ENCODE measurements around the gene C16orf96.

The C16orf96 gene

DNA sequence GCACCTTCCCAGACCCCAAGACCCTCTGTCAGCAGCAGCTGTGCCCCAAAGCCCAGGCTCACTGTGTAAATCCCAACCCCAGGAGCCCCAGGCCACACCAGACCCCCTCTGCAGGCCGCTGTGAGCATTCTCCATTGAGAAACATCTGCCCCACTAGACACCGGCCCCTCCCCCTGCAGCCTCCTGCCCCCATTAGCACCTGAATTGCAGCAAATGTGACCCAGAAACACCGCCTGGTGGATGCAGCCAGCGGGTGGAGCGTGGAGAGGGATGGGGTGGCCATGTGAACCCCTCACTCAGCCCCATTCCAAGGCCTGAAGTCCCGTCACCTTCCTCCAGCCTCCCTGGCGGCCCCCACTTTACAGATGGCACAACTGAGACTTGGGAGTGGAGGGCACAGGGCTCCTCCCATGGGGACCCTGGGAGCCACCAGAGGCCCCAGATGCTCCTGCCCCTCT, 56.4 kb downstream of the C16orf96 start:
- TF ChIP-seq CTCF (IDR thresholded peaks at IDR 0.05; ENCODE audit: low read length) (peak; percentile 28), EZH2 (IDR thresholded peaks at IDR 0.05; ENCODE audit: borderline replicate concordance, low read length) (no peak)
- H3K4me3 ChIP-seq (ENCODE audit: low read depth, low read length, poor library complexity, severe bottlenecking), result no peak overlapping the region

DNA sequence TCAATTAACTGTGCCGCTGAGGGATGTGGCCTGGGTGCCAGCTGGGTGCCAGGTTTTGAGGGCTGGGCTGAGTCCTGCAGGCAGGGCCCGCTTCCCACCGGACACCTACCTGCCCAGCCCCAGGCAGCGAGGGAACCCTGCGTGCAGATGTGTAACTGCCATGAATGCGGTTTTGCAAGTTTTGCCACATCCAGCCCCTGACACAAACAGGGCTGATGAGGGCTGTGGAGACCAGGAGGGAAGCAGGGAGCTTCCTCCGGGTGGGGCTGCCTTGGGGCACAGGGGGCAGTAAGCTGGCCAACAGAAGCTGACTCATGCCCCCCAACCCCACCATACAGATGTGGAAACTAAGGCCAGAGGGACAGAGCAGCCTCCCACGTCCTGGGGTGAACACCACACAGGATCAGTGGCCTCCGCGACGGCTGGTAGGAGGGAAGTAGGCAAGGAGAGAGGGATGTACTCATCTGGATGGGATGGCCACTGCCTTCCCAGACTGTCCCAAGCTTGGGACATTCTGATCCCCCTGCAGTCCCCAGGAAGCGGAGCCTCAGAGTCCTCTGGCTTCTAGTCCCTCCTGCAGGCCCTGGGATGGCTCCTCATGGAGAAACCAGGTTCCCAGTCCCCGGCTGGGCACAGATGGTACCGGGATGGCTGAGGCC, 57.0 kb downstream of the C16orf96 start:
- peak overlapping the region; percentile 91 for H3K4me2 ChIP-seq (ENCODE audit: low read length)
- H3F3A ChIP-seq (ENCODE audit: insufficient read depth, low read length), result no peaks in the 10 kb centered on the region
- no peaks in the 10 kb centered on the region for H3K9me2 ChIP-seq (ENCODE audit: low read depth, low read length)
- H3K4me3 ChIP-seq (ENCODE audit: low read depth, low read length, poor library complexity, severe bottlenecking), result peak overlapping the region; percentile 80
- TF ChIP-seq CTCF (IDR thresholded peaks at IDR 0.05; ENCODE audit: low read length), result no peak
- no peaks in the 10 kb centered on the region for H3K27me3 ChIP-seq (ENCODE audit: insufficient read depth, low read length)
- H3K36me3 ChIP-seq (ENCODE audit: insufficient read depth, low read length), result peaks cover 12% of the 10 kb centered on the region
- no peaks in the 10 kb centered on the region for H3K9me3 ChIP-seq (ENCODE audit: low read length)
- no peaks in the 10 kb centered on the region for H3K79me2 ChIP-seq (ENCODE audit: insufficient read depth, low read length)
- no peak overlapping the region for H2AFZ ChIP-seq (ENCODE audit: low read length)
- no peak overlapping the region for H3K27ac ChIP-seq (ENCODE audit: low read depth, low read length, poor library complexity, severe bottlenecking)
- H3K4me1 ChIP-seq (ENCODE audit: insufficient read depth, low read length, severe bottlenecking), result peaks cover 39% of the 10 kb centered on the region
- no peaks in the 10 kb centered on the region for H4K20me1 ChIP-seq (ENCODE audit: insufficient read depth, low read length)
- peak overlapping the region; percentile 88; the same call in 1 of the 2 replicates for H3K9ac ChIP-seq (ENCODE audit: low read length)

More for the DNA sequence above, 56.4 kb downstream of the C16orf96 start:
- no peak overlapping the region for H3K27ac ChIP-seq (ENCODE audit: low read depth, low read length, poor library complexity, severe bottlenecking)
- H4K20me1 ChIP-seq (ENCODE audit: insufficient read depth, low read length), result no peaks in the 10 kb centered on the region
- no peaks in the 10 kb centered on the region for H3K9me2 ChIP-seq (ENCODE audit: low read depth, low read length)
- peaks cover 35% of the 10 kb centered on the region for H3K4me1 ChIP-seq (ENCODE audit: insufficient read depth, low read length, severe bottlenecking)
- H3K79me2 ChIP-seq (ENCODE audit: insufficient read depth, low read length), result no peaks in the 10 kb centered on the region
- H3K27me3 ChIP-seq (ENCODE audit: insufficient read depth, low read length), result no peaks in the 10 kb centered on the region
- peak overlapping the region; percentile 91 for H3K4me2 ChIP-seq (ENCODE audit: low read length)
- H2AFZ ChIP-seq (ENCODE audit: low read length), result no peak overlapping the region
- H3K9ac ChIP-seq (ENCODE audit: low read length), result no peak overlapping the region; the same call in 1 of the 2 replicates
- H3K9me3 ChIP-seq (ENCODE audit: low read length), result no peaks in the 10 kb centered on the region
- H3K36me3 ChIP-seq (ENCODE audit: insufficient read depth, low read length), result peaks cover 18% of the 10 kb centered on the region
- H3F3A ChIP-seq (ENCODE audit: insufficient read depth, low read length), result no peaks in the 10 kb centered on the region

GRCh38 chr16:4613636-4614570, 57.8 kb downstream of the C16orf96 start:
- H2AFZ ChIP-seq (ENCODE audit: low read length), result no peak overlapping the region
- H3K9me2 ChIP-seq (ENCODE audit: low read depth, low read length), result no peaks in the 10 kb centered on the region
- H3K4me2 ChIP-seq (ENCODE audit: low read length), result peak overlapping the region; percentile 91
- no peaks in the 10 kb centered on the region for H3K9me3 ChIP-seq (ENCODE audit: low read length)
- H3K36me3 ChIP-seq (ENCODE audit: insufficient read depth, low read length), result peaks cover 8% of the 10 kb centered on the region
- no peaks in the 10 kb centered on the region for H4K20me1 ChIP-seq (ENCODE audit: insufficient read depth, low read length)
- H3K4me1 ChIP-seq (ENCODE audit: insufficient read depth, low read length, severe bottlenecking), result peaks cover 46% of the 10 kb centered on the region
- H3K79me2 ChIP-seq (ENCODE audit: insufficient read depth, low read length), result no peaks in the 10 kb centered on the region
- no peak for TF ChIP-seq EZH2 (IDR thresholded peaks at IDR 0.05; ENCODE audit: borderline replicate concordance, low read length)
- no peak for TF ChIP-seq CTCF (IDR thresholded peaks at IDR 0.05; ENCODE audit: low read length)
- H3K4me3 ChIP-seq (ENCODE audit: low read depth, low read length, poor library complexity, severe bottlenecking), result peak overlapping the region; percentile 80
- H3K27ac ChIP-seq (ENCODE audit: low read depth, low read length, poor library complexity, severe bottlenecking), result no peak overlapping the region
- H3F3A ChIP-seq (ENCODE audit: insufficient read depth, low read length), result no peaks in the 10 kb centered on the region
- H3K9ac ChIP-seq (ENCODE audit: low read length), result peak overlapping the region; percentile 88
- H3K27me3 ChIP-seq (ENCODE audit: insufficient read depth, low read length), result no peaks in the 10 kb centered on the region

All from OCI-LY1 (cell line).